ENCODE data around the gene FDPS.
"Not testable (repeated sequence)": the region's sequence is repeated elsewhere in the genome, so short reads cannot be mapped to it uniquely, and the experiment has no call there.

FDPS gene

DNA sequence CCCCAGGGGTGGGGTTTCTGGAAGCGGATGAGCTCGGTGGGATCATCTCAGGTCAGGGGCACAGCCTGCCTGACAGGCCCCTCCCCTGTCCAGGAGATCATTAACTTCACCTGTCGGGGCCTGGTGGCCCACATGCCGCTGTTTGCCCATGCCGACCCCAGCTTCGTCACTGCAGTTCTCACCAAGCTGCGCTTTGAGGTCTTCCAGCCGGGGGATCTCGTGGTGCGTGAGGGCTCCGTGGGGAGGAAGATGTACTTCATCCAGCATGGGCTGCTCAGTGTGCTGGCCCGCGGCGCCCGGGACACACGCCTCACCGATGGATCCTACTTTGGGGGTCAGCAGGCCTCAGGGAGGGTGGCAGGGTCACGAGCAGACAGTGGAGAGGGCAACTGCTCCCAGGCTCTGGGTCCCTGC, 23.0 kb upstream of the FDPS start:
- no peak for DNase-seq (ENCODE audit: low read depth)

DNA sequence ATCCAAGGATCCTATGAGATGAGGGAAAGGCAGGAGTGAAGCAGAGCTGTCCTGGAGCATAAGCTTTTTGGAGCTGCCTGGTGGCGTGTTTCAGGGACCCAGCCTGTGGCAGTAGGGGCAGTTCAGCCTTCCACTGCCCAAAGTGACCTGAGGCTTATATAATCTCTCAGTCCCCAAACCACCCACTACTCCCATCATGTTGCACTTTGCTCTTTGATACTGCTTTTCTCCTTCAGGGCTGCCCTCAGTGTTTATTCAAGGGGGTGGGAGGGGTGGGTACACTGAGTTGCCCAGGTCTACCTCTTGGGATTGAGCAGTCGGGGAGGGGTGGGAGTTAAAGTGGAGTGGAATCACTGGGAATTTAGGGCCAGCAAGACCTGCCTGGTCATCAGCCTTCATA, 22.1 kb upstream of the FDPS start:
- DNase-seq (ENCODE audit: low read depth): no peak

DNA sequence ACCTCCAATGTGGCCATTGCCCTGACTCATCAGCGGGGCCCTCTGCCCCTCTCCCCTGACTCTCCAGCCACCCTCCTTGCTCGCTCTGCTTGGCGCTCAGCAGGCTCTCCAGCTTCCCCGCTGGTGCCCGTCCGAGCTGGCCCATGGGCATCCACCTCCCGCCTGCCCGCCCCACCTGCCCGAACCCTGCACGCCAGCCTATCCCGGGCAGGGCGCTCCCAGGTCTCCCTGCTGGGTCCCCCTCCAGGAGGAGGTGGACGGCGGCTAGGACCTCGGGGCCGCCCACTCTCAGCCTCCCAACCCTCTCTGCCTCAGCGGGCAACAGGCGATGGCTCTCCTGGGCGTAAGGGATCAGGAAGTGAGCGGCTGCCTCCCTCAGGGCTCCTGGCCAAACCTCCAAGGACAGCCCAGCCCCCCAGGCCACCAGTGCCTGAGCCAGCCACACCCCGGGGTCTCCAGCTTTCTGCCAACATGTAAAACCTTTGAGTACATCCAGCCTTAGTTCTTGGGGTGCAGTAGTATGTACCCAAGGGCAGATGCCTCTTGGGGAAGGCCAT, 20.6 kb upstream of the FDPS start:
- no peak for DNase-seq (ENCODE audit: low read depth)

DNA sequence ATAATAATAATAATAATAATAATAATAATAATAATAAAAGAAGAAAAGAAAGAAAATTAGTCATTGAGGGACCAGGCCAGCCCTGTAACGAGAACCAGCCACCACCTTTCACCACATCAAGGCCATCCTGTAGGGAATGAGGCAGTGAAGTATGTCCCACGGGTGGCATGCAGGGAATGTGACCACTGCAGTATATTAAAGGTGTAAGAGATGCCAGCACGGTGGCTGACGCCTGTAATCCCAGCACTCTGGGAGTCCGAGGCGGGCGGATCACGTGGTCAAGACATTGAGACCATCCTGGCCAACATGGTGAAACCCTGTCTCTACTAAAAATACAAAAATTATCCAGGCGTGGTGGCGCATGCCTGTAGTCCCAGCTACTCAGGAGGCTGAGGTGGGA, 17.7 kb upstream of the FDPS start:
- DNase-seq (ENCODE audit: low read depth): not testable (repeated sequence)

DNA sequence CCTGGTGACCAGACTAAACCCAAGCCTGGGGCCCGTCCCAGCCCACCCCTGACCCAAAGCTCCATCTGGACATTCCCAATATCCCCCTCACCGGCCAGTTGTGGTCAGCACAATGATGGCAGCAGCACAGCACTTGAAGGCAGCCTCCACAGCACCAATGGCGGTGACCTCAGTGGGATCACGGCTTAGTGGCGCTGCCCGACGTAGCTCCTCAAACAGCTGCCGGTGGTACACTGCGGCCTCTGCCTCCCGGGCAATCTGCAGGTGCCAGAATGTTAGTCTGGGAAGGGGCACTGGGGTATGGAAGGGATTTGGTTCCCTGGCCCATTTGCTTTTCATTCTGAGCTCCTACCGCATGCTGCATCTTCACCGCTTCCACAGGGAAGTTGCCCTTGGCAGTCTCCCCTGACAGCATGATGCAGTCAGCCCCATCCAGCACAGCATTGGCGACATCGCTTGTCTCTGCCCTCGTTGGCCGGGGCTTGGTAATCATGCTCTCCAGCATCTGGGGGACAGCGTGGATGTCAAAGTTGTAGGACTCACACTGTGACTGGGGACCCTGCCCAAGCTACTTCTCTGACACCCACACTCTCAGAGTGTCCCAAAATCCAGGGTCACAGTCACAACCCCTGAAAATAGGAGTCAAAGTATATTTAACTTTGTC, 15.4 kb upstream of the FDPS start:
- no peak for DNase-seq (ENCODE audit: low read depth)

DNA sequence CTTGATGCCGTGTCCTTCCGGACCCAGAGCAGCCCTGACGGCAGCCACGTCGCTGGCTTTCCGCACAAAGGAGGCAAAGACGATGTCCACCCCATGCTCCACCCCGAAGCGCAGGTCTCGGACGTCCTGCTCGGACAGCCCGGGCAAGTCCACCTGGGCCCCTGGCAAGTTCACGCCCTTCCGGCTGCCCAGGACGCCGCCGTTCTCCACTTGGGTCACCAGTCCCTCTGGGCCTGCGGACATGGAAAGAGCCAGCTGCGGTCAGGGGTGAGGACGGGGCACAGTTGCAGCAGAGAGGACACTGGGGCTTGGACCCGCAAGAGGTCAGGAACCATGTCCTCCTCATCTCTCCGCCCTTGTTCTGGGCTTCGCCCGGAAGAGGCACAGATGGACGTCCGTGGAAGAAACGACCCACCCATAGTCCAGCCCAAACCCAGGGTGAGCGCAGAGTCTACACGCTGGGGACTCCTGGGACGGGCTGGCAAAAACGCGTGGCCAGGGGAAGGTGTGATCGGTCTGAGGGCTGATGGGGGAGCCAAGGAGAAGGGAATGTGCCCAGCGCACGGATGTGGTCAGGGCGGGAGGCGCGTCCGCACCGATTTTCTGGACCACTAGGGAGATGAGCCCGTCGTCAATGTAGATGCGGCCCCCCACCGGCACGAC, 14.0 kb upstream of the FDPS start:
- no peak for DNase-seq (ENCODE audit: low read depth)

DNA sequence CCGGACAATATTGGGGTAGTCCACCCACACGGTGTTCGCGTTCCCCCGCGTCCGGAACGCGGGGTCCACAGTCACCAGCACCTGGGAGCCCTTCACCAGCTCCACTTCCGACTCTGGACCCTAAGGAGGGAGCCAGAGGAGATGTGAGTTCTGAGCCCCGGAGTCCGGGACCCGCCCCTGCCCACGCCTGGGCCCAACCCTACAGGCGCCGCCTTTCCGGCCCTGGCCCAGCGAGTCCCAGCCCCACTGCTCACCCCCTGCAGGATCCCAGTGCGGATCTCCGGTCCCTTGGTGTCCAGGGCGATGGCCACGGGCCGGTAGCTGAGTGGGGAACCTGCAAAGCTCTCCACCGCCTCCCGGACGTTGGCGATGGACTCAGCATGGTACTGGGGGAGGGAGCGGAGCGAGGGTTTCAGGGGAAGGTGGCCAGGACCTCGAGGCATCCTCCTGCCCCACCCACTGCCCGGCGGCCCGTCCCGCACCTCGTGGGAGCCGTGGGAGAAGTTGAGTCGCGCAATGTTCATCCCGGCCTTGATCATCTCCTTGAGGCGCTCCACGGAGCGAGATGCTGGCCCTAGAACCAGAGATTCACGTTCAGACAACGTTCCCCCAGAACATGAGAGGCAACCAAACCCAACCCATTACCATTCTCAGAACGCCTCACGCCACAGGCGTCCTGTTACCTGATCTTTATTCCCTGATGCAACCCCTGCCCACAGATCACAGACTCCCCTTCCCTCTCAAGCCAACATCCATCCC, 13.3 kb upstream of the FDPS start:
- DNase-seq (ENCODE audit: low read depth): no peak

DNA sequence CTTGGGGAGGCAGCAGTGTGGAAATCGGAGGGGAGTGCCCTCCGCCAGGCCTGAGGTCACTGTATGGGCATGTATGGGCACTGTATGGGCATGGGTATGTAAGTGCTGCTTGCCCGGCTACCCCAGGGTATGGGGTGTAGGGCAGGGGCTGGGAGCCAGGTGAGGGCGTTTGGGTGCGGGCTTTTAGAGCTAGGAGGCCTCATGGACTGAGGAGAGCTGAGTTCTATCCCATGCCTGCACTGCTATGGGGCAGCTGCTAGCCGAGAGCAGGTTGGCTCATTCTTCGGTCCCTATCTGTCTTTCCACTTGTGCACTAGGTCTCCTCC, 12.8 kb upstream of the FDPS start:
- no peak for DNase-seq (ENCODE audit: low read depth)

DNA sequence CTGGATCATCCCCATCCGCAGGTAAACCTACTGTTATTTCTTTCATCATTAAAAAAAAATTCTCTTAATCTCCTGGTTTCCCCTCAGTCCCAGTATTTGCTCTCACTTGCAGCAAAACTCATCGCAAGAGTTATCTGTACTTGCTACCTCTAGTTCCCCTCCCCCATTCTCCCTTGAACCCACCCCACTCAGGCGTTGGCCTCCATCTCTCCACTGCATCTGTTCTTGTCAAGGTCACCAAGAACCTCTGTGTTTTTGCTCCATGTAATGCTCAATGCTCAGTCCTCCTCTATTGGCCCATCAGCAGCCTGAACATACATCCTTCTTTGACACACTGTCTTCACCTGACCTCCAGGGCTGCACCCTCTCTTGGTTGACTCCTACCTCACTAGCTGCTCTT, 12.0 kb upstream of the FDPS start:
- no peak for DNase-seq (ENCODE audit: low read depth)

DNA sequence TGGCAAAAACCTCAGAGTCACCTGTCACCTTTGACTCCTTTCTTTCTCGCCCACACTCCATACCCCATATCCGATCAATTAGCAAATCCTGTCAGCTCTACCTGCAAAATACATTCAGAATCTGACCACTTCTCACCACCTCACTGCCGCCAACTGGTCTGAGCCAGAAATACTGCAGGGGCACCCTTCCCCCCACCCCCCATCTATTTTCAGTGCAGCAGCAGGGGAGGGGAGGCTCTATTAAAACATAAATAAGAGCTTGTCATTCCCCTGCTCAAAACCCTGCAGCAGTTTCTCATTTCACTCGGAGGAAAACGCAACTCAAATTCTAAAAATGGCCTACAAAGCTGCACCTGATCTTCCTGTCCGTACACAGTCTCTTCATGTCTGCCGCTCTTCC, 11.3 kb upstream of the FDPS start:
- DNase-seq (ENCODE audit: low read depth): no peak

DNA sequence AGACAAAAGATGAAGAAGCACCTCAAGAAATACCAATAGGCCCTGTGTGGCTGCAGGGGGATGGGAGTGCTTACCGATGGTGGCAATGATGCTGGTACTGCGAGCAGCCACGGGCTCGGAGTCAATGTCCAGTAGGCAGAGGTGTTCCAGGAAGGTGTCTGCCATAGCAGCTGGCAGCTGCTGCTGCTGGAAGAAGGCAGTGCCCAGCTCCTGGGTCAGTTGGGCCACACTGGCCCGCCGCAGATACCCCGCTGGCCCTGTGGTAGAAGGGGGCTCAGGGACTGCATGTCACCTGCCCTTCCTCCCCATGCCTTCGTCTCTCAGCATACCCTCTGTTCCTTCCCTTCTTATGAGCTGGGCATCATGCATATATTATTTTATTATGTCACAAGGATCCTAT, 8.6 kb upstream of the FDPS start:
- no peak for DNase-seq (ENCODE audit: low read depth)

DNA sequence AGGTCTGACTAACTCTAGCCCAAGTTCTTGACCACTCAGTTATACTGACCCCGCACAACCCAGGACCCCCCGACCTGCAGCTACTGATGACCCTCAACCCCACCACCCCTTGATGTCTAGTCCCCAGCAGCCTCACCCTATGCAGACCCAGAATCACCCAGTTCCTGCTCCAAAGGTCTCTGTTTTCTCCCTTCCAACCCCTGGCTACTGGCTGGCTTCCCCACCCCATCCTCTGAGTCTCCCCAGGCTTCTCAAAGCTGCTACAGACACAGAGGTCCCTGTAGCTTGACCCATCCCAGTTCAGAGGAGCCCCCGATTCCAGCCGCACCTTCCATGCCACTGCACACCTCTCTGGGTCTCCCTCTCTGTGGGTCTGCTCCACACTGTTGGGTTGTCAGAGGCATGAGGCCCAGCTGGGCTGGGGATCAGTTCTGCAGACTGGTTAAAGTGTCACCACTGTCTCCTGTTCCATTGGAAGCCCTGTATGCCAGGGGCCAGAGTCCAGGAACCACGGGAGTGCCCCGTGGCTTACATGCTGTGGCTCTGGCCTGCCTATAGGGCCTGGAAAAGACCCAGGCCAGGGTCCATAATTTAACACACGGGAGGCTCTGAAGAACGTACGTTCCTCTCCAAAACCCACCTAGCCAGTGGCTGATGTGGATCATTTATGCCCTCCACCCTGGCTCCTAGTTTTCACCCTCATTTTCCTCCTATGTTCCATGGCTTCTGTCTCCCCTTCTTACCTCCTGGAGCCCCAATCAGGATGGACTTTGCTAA, 7.9 kb upstream of the FDPS start:
- no peak for DNase-seq (ENCODE audit: low read depth)

DNA sequence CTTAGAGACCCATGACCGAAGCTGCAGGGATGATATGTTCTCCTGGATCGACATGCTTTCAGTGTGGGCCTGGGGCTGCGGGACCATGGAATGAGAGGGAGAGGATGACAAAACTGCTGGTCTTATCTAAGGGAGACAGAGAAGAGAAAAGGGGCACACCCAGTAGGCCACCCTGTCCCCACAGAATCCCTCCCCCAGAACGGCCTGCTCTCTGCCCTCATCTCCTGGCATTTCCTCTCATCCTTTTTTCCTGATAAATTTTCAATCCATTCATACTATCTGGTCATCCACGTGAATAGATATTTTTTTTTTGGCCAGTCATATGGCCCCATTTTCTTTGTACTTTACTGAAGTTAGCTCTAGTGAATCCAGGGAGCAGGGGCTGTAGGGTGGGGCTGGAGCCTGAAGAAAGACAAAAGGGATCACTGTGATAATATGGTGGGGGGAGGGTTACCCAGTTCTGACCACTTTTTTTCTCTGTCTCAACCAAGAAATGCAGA, 7.3 kb upstream of the FDPS start, which contains the start of gene PKLR:
TSS of gene PKLR (minus strand) at position 97 of the 500 bp plus-strand sequence. CDS start at position 54, 43 bp downstream.
- DNase-seq (ENCODE audit: low read depth): no peak

DNA sequence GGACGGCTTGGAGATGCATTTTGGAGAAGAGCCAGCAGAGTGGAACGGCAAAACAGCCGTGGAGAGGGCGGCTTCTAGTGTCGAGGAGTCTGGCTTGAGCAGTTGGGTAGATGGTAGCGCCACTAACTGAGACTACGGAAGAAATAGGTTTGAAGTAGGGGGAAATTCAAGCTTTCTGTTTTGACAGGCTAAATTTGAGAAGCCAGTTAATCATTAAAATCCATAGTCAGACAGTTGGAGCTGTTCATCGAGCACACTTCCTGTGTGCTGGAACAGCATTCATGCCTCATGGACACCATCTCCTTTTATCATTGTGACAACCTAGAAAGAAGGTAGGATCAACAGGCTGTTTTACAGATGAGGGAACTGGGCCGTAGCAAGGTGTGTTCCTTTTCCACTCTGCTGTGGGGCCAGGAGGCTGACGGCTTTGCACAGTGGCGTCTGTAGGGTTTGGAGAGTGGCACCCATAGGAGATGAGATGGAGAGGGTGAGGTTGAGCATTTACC, 4.1 kb upstream of the FDPS start:
- no peak for DNase-seq (ENCODE audit: low read depth)

DNA sequence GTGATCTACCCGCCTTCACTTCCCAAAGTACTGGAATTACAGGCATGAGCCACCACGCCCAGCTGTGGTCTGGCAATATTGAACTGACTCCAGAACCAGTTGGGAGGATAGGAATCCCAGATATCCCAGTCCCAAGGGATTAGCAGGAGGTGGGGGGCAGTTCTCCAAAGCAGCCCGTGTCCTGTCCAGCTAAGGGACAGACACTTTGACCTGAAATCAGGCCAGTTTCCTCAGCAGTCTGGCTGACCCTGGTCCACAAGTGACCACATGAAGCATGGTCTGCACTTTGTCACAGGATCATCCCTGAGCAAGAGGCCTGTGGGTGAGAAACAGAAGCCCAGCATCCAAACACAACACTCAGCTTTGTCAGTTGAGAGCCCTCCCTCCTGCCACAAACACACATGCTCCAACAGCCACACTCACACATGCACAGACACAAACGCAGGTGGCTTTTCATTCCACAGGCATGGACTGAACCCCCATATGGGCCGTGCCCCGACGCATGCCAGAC, 2.7 kb upstream of the FDPS start:
- no peak for DNase-seq (ENCODE audit: low read depth)

DNA sequence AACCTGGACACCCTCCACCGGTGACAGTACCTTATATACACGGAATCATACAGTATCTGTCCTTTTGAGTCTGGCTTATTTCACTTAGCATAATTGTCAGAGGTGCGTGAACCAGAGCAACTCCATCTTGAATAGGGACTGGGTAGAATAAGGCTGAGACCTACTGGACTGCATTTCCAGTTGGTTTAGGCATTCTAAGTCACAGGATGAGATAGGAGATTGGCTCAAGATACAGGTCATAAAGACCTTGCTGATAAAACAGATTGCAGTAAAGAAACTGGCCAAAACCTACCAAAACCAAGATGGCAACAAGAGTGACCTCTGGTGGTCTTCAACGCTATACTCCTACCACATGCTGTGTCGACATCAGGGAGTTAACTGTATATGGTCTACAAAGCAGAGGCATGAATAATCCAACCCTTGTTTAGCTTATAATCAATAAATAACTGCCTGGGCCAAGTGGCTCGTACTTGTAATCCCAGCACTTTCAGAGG, 1.4 kb upstream of the FDPS start:
- DNase-seq (ENCODE audit: low read depth): no peak

DNA sequence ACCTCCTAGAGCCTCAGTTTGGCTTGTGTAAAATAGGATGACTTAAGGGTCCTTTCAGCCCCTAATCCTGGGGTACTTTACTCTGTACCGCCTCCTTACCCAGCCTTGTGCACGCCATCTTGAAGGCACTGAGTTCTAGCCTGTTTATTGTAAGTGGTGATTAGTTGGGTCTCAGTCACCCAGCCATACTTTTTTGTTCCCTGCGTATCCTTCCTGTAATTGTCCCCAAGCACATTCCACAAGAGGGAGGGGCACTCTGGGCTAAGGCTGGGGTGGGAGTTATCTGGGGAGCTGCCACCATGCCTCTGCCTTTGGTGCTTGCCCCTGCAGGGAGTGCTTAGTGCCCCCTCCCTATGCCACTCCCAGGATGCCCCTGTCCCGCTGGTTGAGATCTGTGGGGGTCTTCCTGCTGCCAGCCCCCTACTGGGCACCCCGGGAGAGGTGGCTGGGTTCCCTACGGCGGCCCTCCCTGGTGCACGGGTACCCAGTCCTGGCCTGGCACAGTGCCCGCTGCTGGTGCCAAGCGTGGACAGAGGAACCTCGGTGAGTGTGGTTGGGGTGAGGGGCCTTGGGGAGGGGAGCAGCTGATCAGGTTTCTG, 856 bp downstream of the FDPS start:
- DNase-seq (ENCODE audit: low read depth): no peak

DNA sequence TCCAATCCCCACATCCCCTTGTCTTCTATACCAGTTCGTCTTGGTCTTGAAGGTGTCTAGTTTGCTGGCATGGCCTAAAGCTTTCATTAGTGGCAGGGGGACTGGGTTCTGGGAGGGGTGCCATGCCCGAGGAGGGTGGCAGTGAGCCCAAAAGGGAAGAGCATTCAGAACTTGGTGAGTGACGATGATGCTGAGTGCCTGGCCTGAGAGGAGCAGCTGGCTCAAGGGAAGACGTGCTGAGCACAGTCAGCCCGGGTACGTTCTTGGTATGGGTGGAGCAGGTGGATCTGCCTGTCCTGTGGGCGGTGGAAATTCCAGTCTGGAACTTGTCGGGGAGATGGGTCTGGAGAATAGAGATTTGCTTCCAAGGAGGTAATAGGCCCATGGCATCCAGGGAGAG, 4.6 kb downstream of the FDPS start:
- no peak for DNase-seq (ENCODE audit: low read depth)

DNA sequence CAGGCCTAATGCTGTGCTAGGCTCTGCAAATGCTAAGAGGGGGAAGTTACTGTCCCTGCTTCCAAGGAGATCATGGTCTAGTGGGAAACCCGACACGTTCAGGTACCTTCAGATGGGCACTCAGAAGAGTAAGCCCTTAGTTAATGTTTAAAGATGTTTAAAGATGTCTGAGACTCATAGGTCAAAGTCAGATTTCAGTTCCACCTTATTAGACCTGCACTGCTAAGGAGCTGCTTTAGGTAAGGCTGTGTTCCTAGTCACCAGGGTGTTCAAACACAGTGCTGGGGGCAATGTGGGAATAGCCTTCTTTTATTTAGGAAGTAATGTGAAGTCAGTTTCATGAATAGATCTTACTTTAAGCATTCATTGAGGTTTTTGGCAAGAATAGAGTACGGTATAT, 8.3 kb downstream of the FDPS start:
- DNase-seq (ENCODE audit: low read depth): no peak

DNA sequence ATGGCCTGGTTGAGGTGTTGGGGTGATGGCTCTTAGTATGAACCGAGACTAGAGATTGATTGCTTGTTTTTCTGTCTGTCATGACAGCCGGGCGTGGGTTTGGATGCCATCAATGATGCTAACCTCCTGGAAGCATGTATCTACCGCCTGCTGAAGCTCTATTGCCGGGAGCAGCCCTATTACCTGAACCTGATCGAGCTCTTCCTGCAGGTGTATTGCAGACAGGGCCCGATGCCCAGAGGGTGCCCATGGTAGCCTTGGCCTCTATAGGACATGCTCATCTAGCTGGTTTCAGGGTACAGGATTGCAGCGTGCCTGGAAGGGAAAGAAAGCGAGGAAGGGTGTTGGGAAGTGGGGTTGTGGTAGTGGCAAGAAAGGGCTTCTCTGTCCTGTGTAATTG, 9.4 kb downstream of the FDPS start:
- DNase-seq (ENCODE audit: low read depth): no peak

DNA sequence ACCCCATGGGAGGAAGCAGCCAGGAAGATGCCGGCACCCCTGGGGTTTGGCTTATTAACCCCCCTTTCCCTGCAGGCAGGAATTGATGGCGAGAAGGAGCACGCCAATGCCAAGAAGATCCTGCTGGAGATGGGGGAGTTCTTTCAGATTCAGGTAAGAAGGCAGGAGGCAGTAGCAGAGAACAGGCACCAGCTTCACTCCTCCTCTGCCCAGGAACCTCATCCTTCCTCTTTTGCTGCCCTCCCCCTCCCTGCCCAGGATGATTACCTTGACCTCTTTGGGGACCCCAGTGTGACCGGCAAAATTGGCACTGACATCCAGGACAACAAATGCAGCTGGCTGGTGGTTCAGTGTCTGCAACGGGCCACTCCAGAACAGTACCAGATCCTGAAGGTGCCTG, 10.9 kb downstream of the FDPS start:
- no peak for DNase-seq (ENCODE audit: low read depth)

Data from GM04503 (cell line).